Activated CD4-positive, CD25-positive, alpha-beta regulatory T cell treated with anti-CD3 and anti-CD28 coated beads, Interleukin-2, amount 50 U/mL, for 16 hours (primary cell): ENCODE results near the gene SART3.
"Not testable (repeated sequence)": the region's sequence is repeated elsewhere in the genome, so short reads cannot be mapped to it uniquely, and the experiment has no call there.

Experiments used
- DNase-seq: peaks from one replicate; pipeline ENCODE4 v3.0.0-alpha.2; 2020; ENCODE audit warnings: low read depth, low spot score

SART3 gene

GRCh38 chr12:108563136-108563803 lies 2.3 kb upstream of the SART3 start:
- DNase-seq = peak; percentile 80

DNA sequence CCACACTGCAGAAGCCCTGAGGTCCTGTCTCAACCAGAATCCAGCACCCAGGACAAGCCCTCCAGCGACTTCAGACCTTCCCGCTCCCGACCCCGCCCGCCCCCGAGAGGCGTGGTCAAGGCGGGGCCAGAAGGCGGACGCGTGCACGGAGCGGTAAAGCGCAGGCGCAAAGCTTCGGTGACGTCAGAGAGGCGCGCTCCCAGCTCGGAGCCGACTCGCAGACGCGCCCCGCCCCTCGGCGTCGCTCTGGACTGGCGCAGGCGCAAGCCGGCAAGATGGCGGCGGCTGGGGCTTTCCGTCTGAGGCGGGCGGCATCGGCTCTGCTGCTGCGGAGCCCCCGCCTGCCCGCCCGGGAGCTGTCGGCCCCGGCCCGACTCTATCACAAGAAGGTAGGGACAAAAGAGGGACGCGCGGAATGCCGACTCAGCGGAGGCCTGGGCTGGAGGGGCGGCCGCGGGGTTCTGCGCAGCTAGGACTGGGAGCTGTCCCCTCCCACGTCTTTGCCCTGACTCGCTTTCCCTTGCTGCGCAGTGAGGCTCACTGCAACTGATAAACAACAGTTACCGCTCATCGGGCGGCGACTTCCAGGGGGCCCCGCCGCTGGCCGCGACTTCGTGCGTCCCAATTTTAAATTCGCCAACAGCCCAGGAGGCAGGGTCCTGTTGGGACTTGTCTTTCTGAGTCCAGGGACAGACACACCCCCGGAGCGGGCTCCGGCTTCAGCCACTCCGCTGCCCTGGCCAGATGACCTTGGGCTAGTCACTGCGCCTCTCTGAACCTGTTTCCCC lies 1.6 kb upstream of the SART3 start, which contains the start of gene ISCU:
ISCU (plus strand) TSS at position 249 of the 788 bp plus-strand sequence; CDS start at position 276, 27 bp downstream.
- DNase-seq = peak; percentile 98

GRCh38 chr12:108561852-108562347 lies 927 bp upstream of the SART3 start:
- DNase-seq = no peak

DNA sequence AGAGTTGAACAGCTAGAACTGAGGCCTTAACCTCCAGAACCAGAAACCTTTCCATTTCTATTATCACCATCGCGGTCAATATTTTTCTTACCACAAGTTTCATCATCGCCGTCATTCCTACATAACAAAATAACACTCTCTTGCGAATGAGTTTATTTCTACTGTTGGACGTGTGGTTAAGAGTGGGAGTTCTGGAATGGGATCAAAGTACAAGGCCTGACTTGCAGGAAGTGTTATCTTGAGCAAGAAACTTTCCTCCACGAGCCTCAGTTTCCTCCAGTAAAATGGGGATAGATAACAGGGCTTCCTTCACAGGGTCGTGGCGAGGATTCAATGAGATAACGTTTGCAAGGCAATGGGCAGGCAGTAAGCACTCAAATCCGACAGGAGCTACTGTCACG lies 652 bp downstream of the SART3 start:
- no peak for DNase-seq

GRCh38 chr12:108559748-108560147 lies 1.2 kb downstream of the SART3 start:
- no peak for DNase-seq

DNA sequence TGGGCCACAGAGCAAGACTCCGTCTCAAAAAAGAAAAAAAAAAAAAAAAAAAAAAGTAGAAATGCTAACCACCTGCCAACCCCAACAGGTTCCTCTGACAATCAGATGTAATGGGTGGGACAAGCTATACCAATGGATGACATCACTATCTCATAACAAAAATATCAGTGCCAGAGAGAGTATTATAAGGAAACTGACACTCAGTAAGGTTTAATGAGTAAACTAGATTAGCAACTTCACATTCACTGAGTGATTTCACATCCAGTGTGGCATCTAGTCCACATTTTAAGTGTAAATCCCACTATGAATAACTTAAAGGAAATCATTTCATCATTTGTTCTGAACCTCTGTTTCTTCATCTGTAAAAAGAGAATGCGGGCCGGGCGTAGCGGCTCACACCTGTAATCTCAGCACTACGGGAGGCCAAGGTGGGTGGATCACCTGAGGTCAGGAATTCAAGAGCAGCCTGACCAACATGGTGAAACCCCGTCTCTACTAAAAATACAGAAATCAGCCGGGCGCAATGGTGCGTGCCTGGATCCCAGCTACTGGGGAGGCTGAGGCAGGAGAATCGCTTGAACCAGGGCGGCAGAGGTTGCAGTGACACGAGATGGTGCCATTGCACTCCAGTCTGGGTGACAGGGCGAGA lies 1.8 kb downstream of the SART3 start:
- DNase-seq = no peak

DNA sequence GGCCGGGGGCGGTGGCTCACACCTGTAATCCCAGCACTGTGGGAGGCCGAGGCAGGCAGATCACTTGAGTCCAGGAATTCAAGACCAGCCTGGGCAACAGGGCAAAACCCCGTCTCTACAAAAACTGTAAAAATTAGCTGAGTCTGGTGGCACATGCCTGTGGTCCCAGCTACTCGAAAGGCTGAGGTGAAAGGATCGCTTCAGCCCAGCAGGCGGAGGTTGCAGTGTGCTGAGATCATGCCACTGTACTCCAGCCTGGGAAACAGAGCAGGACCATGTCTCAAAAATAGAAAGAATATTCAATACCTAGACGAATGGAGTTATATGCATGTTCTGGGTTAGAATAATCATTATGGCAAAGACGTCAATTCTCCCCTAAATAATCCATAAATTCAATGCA lies 5.6 kb downstream of the SART3 start:
- DNase-seq = not testable (repeated sequence)

GRCh38 chr12:108553799-108554198 lies 7.2 kb downstream of the SART3 start:
- no peak for DNase-seq

DNA sequence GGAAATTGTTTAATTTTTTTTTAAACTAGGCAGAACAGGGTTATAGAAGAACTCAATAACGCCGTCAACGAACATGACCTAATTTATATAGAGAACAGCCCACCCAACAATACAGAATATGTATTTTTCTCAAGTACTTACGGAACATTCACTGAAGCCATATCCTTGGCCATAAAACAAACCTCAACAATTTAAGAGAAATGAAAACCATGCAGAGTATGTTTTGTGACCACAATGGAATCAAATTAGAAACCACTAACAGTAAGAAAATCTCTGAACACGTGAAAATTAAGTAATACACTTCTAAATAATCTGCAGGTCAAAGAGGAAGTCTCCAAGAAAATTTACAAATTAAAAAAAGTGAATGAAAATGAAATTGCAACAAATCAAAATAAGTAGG lies 9.4 kb downstream of the SART3 start:
- DNase-seq = no peak

DNA sequence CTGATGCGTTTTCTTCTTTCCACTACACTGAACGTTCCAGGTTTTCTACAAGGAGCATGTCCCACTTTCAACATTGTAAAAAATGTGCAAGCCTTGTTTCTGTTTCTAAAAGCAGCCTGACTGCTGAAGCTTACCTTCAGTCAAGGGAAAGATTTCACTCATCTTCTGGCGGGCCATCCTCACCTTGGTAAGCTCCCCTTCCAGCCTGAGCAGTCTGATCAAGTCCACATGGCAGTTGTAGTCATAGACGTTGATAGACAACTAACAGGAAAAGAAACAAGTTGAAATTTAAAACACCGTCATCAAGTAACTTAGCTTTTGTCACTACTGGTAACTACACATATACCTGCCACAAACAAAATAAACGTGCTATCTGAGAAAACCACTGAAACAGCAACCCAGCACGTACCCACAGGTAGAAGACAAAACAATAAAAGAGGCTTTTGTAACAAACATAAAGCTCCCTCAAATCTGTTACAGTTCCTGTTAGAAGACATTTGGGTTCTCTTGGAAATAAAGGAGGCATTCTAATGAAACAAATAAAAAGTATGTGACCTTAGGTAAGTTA lies 11.9 kb downstream of the SART3 start:
- DNase-seq = no peak

GRCh38 chr12:108547686-108548085 lies 13.3 kb downstream of the SART3 start:
- DNase-seq = no peak

DNA sequence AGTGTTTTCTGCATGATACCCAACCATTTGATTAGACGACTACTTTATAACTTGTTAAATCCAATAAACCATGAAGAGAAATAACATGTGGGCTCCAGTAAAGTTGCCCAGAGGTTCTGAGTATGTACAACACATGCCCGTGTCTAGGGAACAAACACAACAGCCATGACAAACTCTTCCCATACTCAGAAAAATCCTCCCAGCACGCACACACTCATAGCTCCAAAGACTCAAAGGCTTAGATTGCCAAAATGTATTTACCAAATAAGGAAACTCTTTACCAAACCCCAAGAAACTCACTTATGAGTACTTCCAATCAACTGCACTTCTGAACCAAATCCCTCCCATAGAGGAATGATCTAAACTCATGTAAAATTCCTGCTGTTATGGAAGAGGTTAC lies 17.3 kb downstream of the SART3 start:
- DNase-seq = no peak

DNA sequence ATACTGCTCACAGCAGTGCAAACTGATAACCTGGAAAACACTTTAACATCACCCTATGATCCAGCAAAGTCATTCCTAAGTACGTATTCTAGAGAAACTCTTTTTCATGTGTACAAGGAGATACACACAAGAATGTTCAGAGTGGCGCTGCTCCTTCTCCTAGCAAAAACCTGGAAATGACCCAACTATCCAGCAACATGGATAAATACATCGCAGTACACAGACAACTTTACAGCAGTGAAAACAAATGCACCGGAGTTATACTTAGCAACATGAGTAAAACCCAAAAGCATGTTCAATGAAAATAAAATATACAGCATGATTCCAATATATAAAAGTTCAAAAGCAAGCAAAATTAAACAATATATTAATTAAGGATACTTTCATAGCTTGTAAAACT lies 18.7 kb downstream of the SART3 start:
- no peak for DNase-seq

DNA sequence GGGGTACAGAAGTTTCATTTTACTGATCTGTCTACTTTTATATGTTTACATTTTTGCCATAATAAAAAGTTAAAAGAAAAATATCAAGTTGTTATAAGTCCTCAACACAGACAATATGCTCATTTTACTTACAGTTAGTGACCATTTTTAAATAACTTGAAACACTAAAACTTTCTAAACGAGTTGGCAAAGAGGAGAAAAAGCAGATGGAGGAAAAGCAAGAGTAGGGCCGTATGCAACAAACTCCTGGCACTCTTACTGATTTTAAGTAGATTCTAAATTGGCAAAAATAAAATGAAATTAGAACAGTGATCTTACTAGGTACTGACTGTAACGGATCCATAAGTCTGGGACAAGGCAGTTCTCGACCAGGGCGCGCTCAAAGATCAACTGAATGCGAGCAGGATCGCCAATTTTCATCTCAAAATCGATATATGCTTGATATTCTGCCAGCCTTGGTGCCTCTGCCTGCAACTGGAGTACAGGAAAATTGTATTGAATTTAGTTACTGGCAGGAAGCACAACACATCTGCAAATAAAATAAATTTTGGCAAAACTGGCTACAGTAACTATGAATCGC lies 22.3 kb downstream of the SART3 start:
- no peak for DNase-seq

DNA sequence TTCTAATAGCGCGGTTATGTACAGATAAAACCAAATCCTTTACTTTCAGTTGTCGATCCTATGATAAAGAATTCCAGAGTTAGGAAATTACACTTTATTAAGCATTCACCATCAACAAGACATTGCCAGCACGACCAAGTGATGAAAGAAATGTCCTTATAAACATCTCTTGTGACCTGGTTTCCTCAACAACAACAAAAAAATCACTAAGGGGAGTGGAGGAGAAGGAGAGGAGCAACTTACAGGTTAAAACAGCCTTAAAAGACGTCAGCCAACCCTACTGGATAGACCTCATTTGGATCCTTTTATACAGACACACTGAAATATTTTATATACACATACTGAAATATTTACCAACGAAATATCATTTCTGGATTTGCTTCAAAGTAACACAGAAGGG lies 22.8 kb downstream of the SART3 start:
- no peak for DNase-seq

DNA sequence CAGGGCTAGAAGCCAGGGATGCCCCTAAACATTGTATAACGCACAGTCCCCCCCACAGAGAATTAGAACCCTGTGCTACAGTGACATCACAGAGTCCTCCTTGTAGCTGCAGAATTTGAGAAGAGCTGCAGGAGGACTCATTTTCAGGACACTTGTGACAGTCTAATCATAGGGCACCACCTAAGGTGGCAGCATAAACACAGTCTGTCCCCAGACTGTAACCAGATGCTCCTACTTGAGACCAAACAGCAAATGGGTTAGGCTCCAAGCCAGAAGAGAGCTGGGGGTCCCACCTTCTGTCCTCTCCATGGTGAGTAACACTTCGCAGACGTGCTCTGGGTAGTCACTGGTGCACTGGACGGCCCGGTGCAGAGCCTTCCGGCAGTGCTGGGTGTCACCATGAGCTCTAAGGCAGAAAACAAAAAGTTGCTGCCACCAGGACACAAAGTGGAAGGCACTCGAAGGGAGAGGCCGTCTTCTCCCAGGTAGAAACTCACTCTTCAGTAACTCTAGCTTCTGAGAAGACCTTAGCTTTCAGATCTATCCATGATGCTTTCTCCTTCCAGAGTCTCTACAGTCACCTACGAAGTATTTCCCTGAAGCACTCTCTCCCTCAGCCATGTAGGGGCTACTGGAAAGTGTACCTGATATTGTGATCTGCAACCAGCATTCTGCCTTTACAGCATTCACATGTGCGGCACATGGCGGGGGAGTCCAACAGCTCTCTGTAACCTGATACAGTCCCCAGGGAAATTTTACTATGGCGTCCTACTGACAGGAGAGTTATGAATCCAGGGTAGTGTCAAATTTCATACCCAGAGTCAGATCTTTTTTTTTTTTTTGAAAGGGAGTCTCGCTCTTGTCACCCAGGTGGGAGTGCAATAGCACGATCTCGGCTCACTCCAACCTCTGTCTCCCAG lies 28.8 kb downstream of the SART3 start:
- DNase-seq = no peak

GRCh38 chr12:108530161-108530560 lies 30.8 kb downstream of the SART3 start:
- DNase-seq = no peak

DNA sequence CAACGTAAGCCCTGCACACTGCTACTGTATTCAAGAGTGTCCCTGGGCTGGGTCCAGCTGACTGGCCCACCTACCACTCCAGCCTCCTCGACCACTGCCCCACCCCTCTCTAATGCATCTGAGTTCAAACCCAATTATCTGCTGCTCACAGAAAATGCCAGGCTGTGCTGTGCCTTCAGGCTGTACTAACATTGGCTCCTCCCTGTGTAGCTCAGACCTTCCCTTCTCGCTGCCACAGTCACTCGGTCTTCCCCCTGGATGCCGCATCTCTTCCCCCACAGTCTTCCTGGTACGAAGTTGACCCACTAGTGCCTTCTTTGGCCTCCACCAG lies 33.8 kb downstream of the SART3 start:
- no peak for DNase-seq

DNA sequence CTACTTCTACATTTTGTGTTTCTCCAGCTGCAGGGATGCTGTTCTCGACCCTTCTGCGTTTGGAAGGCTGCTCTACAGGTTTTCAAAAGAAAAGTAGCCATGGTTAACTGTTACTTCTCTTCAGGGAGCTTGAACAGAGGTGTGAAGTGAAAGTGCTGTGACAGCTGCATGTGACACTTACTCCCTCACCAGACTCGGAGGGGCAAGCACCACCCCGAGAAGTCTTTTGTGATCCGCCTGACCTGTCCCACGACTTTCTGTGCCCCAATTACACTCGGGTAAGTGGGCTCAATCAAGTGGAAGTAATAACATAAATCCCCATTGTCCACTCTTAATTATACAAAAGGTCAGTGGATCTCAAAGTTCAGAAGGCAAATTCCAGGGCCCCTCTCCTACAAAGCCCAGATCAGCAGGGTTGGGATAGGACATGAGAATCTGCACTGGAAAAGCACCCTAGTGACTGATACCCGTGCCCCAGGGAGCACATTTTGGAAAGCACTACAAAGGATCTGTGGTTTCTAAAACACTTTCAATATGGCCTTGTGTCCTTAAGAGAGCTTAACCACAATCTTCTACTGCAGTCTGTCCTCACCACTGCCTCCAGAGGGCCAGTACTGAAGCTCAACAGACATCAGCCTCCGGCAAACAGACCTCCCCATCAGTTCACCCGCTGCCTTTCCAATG lies 34.3 kb downstream of the SART3 start:
- DNase-seq = no peak

GRCh38 chr12:108525681-108526080 lies 35.3 kb downstream of the SART3 start:
- DNase-seq = no peak
